GM18507 (cell line): ENCODE results near the gene PARP12.
"Not testable (repeated sequence)": the region's sequence is repeated elsewhere in the genome, so short reads cannot be mapped to it uniquely, and the experiment has no call there.

Source experiments
- DNase-seq: peaks from one replicate; pipeline ENCODE4 v3.0.0; 2011; ENCODE audit warnings: low read depth; ENCODE audit not compliant: insufficient read length; ENCODE audit errors: extremely low spot score
- FAIRE-seq: peaks from 2 replicates; lab custom pipeline; 2011; peaks lifted over from hg19 to GRCh38; lab: Jason Lieb, UNC

PARP12 gene

GRCh38 chr7:140062528-140063299 lies at the start of gene PARP12:
PARP12 (minus strand) TSS chr7:140062951; CDS start chr7:140062847, 104 bp downstream.
- FAIRE-seq, result peak; percentile 75
- peak; percentile 83 for DNase-seq

DNA sequence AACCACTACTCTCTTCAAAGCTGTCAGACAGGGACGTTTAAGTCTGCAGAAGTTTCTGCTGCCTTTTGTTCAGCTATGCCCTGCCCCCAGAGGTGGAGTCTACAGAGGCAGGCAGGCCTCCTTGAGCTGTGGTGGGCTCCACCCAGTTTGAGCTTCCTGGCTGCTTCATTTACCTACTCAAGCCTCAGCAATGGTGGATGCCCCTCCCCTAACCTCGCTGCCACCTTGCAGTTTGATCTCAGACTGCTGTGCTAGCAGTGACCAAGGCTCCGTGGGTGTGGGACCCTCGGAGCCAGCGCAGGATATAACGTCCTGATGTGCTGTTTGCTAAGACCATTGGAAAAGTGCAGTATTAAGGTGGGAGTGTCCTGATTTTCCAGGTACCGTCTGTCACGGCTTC lies 46.0 kb upstream of the PARP12 start:
- FAIRE-seq, DNase-seq: not testable (repeated sequence)

- no peak for DNase-seq
- no peak for FAIRE-seq
Measured at GRCh38 chr7:140096459-140096858, 33.7 kb upstream of the PARP12 start.

- no peak for FAIRE-seq
- no peak for DNase-seq
Measured at GRCh38 chr7:140093375-140093774, 30.6 kb upstream of the PARP12 start.

DNA sequence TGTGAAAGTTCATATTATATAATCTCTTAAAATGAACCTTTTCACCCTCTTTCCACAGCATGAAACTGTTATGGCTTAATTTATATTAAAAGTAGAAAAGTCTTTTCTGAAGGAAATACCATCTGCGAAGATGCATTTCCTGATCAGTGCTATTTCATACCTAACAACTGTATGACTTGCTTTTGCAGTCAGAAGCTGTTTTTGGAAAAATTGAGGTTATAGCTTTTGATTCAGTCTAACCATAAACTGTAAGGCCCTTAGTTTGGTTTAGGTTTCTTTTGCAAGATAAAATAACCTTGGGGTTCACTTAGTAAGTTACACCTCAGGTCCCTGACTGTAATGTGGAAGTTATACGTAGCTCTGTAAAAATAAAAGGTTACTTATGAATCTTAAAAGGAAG lies 22.7 kb upstream of the PARP12 start:
- DNase-seq (no peak), FAIRE-seq (no peak)

GRCh38 chr7:140084972-140085371 lies 22.2 kb upstream of the PARP12 start:
- peak; percentile 45 for DNase-seq
- FAIRE-seq, result peak; percentile 97

GRCh38 chr7:140084142-140084655 lies 21.4 kb upstream of the PARP12 start:
- DNase-seq (no peak), FAIRE-seq (peak; percentile 12)

DNA sequence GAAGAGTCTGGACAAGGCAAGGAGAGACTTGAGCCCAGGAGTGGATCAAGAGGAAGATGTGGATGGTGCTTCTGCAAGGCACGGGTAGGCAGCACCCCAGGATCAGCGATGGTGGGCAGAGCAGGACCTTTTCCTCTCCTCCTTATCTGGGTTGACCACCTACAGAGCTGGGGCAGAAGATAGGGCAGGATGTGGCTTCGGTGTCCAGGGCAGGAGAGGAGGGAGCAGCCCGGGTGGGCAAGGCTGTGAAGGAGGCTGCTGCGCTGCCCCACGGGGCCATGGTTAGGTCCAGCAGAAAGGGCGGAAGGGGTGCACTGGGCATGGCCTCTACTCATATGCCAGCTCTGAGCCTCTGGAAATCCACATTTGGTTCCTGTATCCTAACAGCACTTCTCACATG lies 20.0 kb upstream of the PARP12 start:
- FAIRE-seq, result no peak
- no peak for DNase-seq

GRCh38 chr7:140081774-140082425 lies 19.1 kb upstream of the PARP12 start:
- DNase-seq, result no peak
- no peak for FAIRE-seq

DNA sequence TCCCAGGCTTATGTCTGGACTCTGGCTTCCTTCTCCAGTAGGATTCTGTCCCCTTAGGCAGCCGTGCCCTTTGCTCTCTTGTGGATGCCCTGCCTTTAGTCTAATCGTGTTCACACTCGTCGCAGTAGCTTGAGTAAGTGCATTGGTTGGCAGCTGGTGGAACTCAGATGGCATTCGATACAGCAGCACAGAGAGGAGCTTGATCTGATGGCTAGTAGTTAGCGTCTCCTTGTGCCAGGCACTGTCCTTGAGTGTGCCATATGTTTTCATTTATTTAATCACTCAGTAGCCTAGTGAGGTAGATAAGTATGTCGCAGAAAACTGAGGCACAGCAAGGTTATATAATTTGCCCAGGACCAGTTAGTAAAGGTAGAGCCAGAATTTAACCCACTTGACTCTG lies 18.2 kb upstream of the PARP12 start:
- FAIRE-seq (no peak), DNase-seq (no peak)

- FAIRE-seq (no peak), DNase-seq (no peak)
Measured at GRCh38 chr7:140079121-140079536, 16.4 kb upstream of the PARP12 start.

DNA sequence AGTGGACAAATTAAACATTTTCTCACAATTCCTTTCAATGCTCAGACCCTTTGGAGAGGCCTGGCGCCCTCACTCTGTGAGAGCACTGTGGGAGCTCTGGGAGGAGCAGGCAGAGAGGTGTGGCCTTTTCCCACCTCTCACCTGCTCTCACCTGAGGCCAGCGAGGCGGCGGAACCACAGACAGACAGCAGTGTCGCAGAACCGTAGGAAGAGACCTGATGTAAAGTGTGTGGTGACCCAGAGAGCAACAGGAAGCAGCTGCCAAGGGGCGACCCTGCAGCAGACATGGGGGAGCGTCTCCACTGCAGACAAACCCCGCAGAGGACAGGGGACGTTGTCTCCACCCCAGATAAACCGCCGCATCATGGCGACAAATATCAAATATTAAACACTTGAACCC lies 15.6 kb upstream of the PARP12 start:
- DNase-seq, result no peak
- no peak for FAIRE-seq

DNA sequence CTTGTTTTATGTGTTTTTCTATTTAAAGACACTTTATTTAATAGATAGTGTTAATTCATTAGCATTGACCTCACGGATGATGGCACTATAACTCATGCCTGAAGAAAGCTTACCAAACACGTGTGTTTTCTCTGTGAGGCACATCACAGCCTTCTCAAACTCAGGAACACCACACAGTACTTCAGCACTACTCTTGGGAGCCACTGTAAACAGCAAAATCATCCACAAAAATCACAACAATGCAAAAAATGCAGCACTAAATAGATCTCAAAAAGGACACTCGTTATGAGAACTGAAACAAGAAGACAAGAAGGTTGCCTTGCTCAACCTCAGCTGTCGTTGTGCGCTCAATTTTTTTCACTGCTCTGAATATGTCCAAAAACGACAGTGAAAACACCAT lies 12.0 kb upstream of the PARP12 start:
- FAIRE-seq, result no peak

DNA sequence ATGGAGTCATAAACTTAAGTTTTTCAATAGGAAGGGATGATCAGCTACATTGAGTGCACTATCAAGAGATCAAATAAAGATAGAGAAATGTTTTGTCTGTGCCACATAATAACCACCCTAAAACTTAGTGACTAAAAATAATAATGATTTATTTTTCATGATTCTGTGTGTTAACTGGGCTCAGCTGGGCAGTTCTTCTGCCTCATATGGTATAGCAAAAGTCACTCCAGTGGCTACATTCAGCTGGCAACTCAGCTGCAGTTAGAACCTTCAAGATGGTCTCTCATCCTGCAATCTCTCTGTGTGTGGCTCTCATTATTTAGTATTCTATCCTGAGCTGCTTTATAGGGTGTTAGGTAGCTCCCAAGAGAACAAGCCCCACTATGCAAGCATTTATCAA lies 7.8 kb upstream of the PARP12 start:
- FAIRE-seq, result no peak
- DNase-seq, result no peak

More for the DNA sequence above, 12.0 kb upstream of the PARP12 start:
- DNase-seq, result no peak

GRCh38 chr7:140069298-140069949 lies 6.7 kb upstream of the PARP12 start:
- DNase-seq (no peak), FAIRE-seq (no peak)

GRCh38 chr7:140068033-140068432 lies 5.3 kb upstream of the PARP12 start:
- no peak for DNase-seq
- no peak for FAIRE-seq

- DNase-seq (no peak), FAIRE-seq (no peak)
Measured at GRCh38 chr7:140067052-140067451, 4.3 kb upstream of the PARP12 start.

- DNase-seq (no peak), FAIRE-seq (no peak)
Measured at GRCh38 chr7:140062118-140062527, 628 bp downstream of the PARP12 start.

DNA sequence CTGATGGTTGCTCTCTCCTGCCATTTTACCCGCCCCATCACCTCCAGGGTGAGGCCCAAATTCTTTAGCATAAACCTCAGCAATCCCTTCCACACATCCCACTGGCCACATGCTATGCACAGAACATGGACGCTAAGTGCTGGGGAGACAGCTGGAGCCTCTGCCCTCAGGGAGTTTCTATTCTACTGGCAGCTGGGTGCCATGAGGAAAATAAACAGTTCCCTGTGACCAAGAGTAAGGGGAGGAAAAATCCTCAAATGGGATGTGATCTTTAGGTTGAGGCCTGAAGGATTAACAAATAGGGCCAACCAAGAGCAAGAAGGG lies 1.2 kb downstream of the PARP12 start:
- FAIRE-seq (no peak), DNase-seq (no peak)

- FAIRE-seq, result no peak
- DNase-seq, result no peak
Measured at GRCh38 chr7:140060788-140061606, 1.8 kb downstream of the PARP12 start.
